ENCODE results near the gene ASPRV1. TPM values are rescaled to one million over a fixed set of nuclear protein-coding genes. Genes with fewer than 3 reads are reported as not detected.
"Not testable (repeated sequence)": the region's sequence is repeated elsewhere in the genome, so short reads cannot be mapped to it uniquely, and the experiment has no call there.

The ASPRV1 gene
- total and polyA plus RNA-seq, 5 donors from 2014 or later = 0.62 to 1.7 (median 1.1) TPM

GRCh38 chr2:69957965-69958364, 3.5 kb downstream of the ASPRV1 start:
- DNase-seq (no peak), ATAC-seq (ENCODE audit: low read depth in 2 of 2) (no peak)
- H3K27ac ChIP-seq (ENCODE audit: insufficient read depth, low read length, poor library complexity, severe bottlenecking) = no peak overlapping the region
- Mint-ChIP-seq H3K4me3 (no peak overlapping the region), H3K27ac (no peak overlapping the region), H3K36me3 (no peaks in the 10 kb centered on the region), H3K27me3 (peaks cover 18% of the 10 kb centered on the region), H3K4me1 (peaks cover 0 to 2% (median 0%) of the 10 kb centered on the region in 4 donors), H3K9me3 (peaks cover 0 to 2% (median 0%) of the 10 kb centered on the region in 7 donors)
- H3K4me3 ChIP-seq (ENCODE audit: low read depth, low read length) = no peak overlapping the region
- H3K27me3 ChIP-seq (ENCODE audit: control insufficient read depth, insufficient read depth, low read length) = peaks cover 5% of the 10 kb centered on the region
- no peaks in the 10 kb centered on the region for H3K36me3 ChIP-seq (ENCODE audit: control insufficient read depth, insufficient read depth, low read length)
- H3K9me3 ChIP-seq (ENCODE audit: control insufficient read depth in 2 of 2, low read length in 2 of 2) = no peaks in the 10 kb centered on the region
- H3K4me1 ChIP-seq (ENCODE audit: control insufficient read depth, insufficient read depth, low read length, poor library complexity, severe bottlenecking) = no peaks in the 10 kb centered on the region

- no peak for ATAC-seq (ENCODE audit: low read depth in 2 of 2)
Observed at GRCh38 chr2:69956475-69956979, 4.9 kb downstream of the ASPRV1 start.

GRCh38 chr2:69955029-69955428, 6.4 kb downstream of the ASPRV1 start:
- Histone ChIP-seq H3K27ac (ENCODE audit: insufficient read depth, low read length, poor library complexity, severe bottlenecking) (no peak overlapping the region), H3K4me3 (ENCODE audit: low read depth, low read length) (no peak overlapping the region), H3K9me3 (ENCODE audit: control insufficient read depth in 2 of 2, low read length in 2 of 2) (no peaks in the 10 kb centered on the region), H3K4me1 (ENCODE audit: control insufficient read depth, insufficient read depth, low read length, poor library complexity, severe bottlenecking) (no peaks in the 10 kb centered on the region), H3K36me3 (ENCODE audit: control insufficient read depth, insufficient read depth, low read length) (no peaks in the 10 kb centered on the region), H3K27me3 (ENCODE audit: control insufficient read depth, insufficient read depth, low read length) (peaks cover 5% of the 10 kb centered on the region)
- Mint-ChIP-seq H3K4me3 (no peak overlapping the region), H3K36me3 (no peaks in the 10 kb centered on the region), H3K27ac (no peak overlapping the region), H3K4me1 (peaks cover 0 to 2% (median under 1%) of the 10 kb centered on the region in 4 donors), H3K27me3 (peaks cover 18% of the 10 kb centered on the region), H3K9me3 (peaks cover 0 to 2% (median 0%) of the 10 kb centered on the region in 7 donors)
- ATAC-seq (ENCODE audit: low read depth in 2 of 2) = no peak
- DNase-seq = no peak

More at GRCh38 chr2:69956475-69956979, 4.9 kb downstream of the ASPRV1 start:
- Mint-ChIP-seq H3K27ac (peak overlapping the region in 1 of 3 donors; percentile 55), H3K36me3 (no peaks in the 10 kb centered on the region), H3K9me3 (peaks cover 0 to 3% (median 0%) of the 10 kb centered on the region in 7 donors), H3K27me3 (peaks cover 18% of the 10 kb centered on the region), H3K4me3 (no peak overlapping the region), H3K4me1 (peaks cover 0 to 2% (median under 1%) of the 10 kb centered on the region in 4 donors)
- Histone ChIP-seq H3K36me3 (ENCODE audit: control insufficient read depth, insufficient read depth, low read length) (no peaks in the 10 kb centered on the region), H3K9me3 (ENCODE audit: control insufficient read depth in 2 of 2, low read length in 2 of 2) (no peaks in the 10 kb centered on the region), H3K27me3 (ENCODE audit: control insufficient read depth, insufficient read depth, low read length) (peaks cover 5% of the 10 kb centered on the region), H3K4me3 (ENCODE audit: low read depth, low read length) (no peak overlapping the region), H3K4me1 (ENCODE audit: control insufficient read depth, insufficient read depth, low read length, poor library complexity, severe bottlenecking) (no peaks in the 10 kb centered on the region), H3K27ac (ENCODE audit: insufficient read depth, low read length, poor library complexity, severe bottlenecking) (no peak overlapping the region)
- no peak for DNase-seq

GRCh38 chr2:69954084-69954483, 7.3 kb downstream of the ASPRV1 start:
- Mint-ChIP-seq H3K27ac (no peak overlapping the region), H3K36me3 (no peaks in the 10 kb centered on the region)

GRCh38 chr2:69952336-69953115, 8.9 kb downstream of the ASPRV1 start:
- Histone ChIP-seq H3K9me3 (ENCODE audit: control insufficient read depth in 2 of 2, low read length in 2 of 2) (no peaks in the 10 kb centered on the region), H3K36me3 (ENCODE audit: control insufficient read depth, insufficient read depth, low read length) (no peaks in the 10 kb centered on the region), H3K4me1 (ENCODE audit: control insufficient read depth, insufficient read depth, low read length, poor library complexity, severe bottlenecking) (no peaks in the 10 kb centered on the region), H3K27ac (ENCODE audit: insufficient read depth, low read length, poor library complexity, severe bottlenecking) (no peak overlapping the region), H3K4me3 (ENCODE audit: low read depth, low read length) (no peak overlapping the region), H3K27me3 (ENCODE audit: control insufficient read depth, insufficient read depth, low read length) (peaks cover 5% of the 10 kb centered on the region)
- H3K4me1 Mint-ChIP-seq = peaks cover 0 to 2% (median under 1%) of the 10 kb centered on the region in 4 donors
- DNase-seq = no peak
- H3K9me3 Mint-ChIP-seq = peaks cover 0 to 2% (median 0%) of the 10 kb centered on the region in 7 donors
- ATAC-seq (ENCODE audit: low read depth in 2 of 2) = no peak
- no peak overlapping the region for H3K4me3 Mint-ChIP-seq
- no peaks in the 10 kb centered on the region for H3K36me3 Mint-ChIP-seq
- peak overlapping the region in 1 of 3 donors; percentile 42 for H3K27ac Mint-ChIP-seq
- peaks cover 18% of the 10 kb centered on the region for H3K27me3 Mint-ChIP-seq

More at GRCh38 chr2:69954084-69954483, 7.3 kb downstream of the ASPRV1 start:
- Mint-ChIP-seq H3K4me1 (peaks cover 0 to 2% (median 0%) of the 10 kb centered on the region in 4 donors), H3K4me3 (no peak overlapping the region), H3K27me3 (peaks cover 18% of the 10 kb centered on the region), H3K9me3 (peaks cover 0 to 2% (median 0%) of the 10 kb centered on the region in 7 donors)
- H3K9me3 ChIP-seq (ENCODE audit: control insufficient read depth in 2 of 2, low read length in 2 of 2) = no peaks in the 10 kb centered on the region
- no peak overlapping the region for H3K27ac ChIP-seq (ENCODE audit: insufficient read depth, low read length, poor library complexity, severe bottlenecking)
- no peaks in the 10 kb centered on the region for H3K36me3 ChIP-seq (ENCODE audit: control insufficient read depth, insufficient read depth, low read length)
- H3K4me1 ChIP-seq (ENCODE audit: control insufficient read depth, insufficient read depth, low read length, poor library complexity, severe bottlenecking) = no peaks in the 10 kb centered on the region
- H3K27me3 ChIP-seq (ENCODE audit: control insufficient read depth, insufficient read depth, low read length) = peaks cover 5% of the 10 kb centered on the region
- H3K4me3 ChIP-seq (ENCODE audit: low read depth, low read length) = no peak overlapping the region
- no peak for DNase-seq
- no peak for ATAC-seq (ENCODE audit: low read depth in 2 of 2)

GRCh38 chr2:69950671-69951070, 10.8 kb downstream of the ASPRV1 start:
- not testable (repeated sequence) for H3K27ac Mint-ChIP-seq; H3K27me3 Mint-ChIP-seq; H3K27me3 ChIP-seq (ENCODE audit: control insufficient read depth, insufficient read depth, low read length); H3K27ac ChIP-seq (ENCODE audit: insufficient read depth, low read length, poor library complexity, severe bottlenecking); ATAC-seq (ENCODE audit: low read depth in 2 of 2); H3K36me3 ChIP-seq (ENCODE audit: control insufficient read depth, insufficient read depth, low read length); H3K9me3 Mint-ChIP-seq; H3K4me3 ChIP-seq (ENCODE audit: low read depth, low read length); H3K36me3 Mint-ChIP-seq; H3K9me3 ChIP-seq (ENCODE audit: control insufficient read depth in 2 of 2, low read length in 2 of 2); H3K4me3 Mint-ChIP-seq; DNase-seq
- H3K4me1 ChIP-seq (ENCODE audit: control insufficient read depth, insufficient read depth, low read length, poor library complexity, severe bottlenecking) = peaks cover 14% of the 10 kb centered on the region
- peaks cover 7 to 18% (median 13%) of the 10 kb centered on the region in 4 donors for H3K4me1 Mint-ChIP-seq

GRCh38 chr2:69950241-69950640, 11.2 kb downstream of the ASPRV1 start:
- Histone ChIP-seq H3K36me3 (ENCODE audit: control insufficient read depth, insufficient read depth, low read length) (no peaks in the 10 kb centered on the region), H3K4me1 (ENCODE audit: control insufficient read depth, insufficient read depth, low read length, poor library complexity, severe bottlenecking) (peaks cover 15% of the 10 kb centered on the region), H3K4me3 (ENCODE audit: low read depth, low read length) (no peak overlapping the region), H3K9me3 (ENCODE audit: control insufficient read depth in 2 of 2, low read length in 2 of 2) (no peaks in the 10 kb centered on the region), H3K27ac (ENCODE audit: insufficient read depth, low read length, poor library complexity, severe bottlenecking) (no peak overlapping the region), H3K27me3 (ENCODE audit: control insufficient read depth, insufficient read depth, low read length) (no peaks in the 10 kb centered on the region)
- DNase-seq (no peak), ATAC-seq (ENCODE audit: low read depth in 2 of 2) (no peak)
- Mint-ChIP-seq H3K36me3 (no peaks in the 10 kb centered on the region), H3K4me3 (no peak overlapping the region), H3K4me1 (peaks cover 7 to 22% (median 16%) of the 10 kb centered on the region in 4 donors), H3K9me3 (peaks cover 0 to 4% (median 0%) of the 10 kb centered on the region in 7 donors), H3K27ac (no peak overlapping the region), H3K27me3 (peaks cover 5% of the 10 kb centered on the region)
